Stomach (tissue), 9 donors: ENCODE data around the gene FCRL2. TPM values are rescaled to one million over a fixed set of nuclear protein-coding genes. Genes with fewer than 3 reads are reported as not detected.

ENCODE experiments used
- DNase-seq, 2 donors: peaks; one replicate each; pipeline versions ENCODE4 v3.0.0 to v3.0.0-alpha.2; 2013 to 2019
- H3K27ac ChIP-seq, 5 donors: fragments of 200-600 bp in 4 of 5; sonication (generic) in 4 of 5; one replicate each; pipeline ENCODE4 v1.5.1; 2013 to 2019; ENCODE audit warnings: mild to moderate bottlenecking in 1 of 5, moderate library complexity in 1 of 5
- H3K27me3 ChIP-seq, 3 donors: fragments of 200-600 bp; sonication (generic); one replicate each; pipeline ENCODE4 v1.5.1; 2017 to 2019; ENCODE audit warnings: mixed run types in 1 of 3
- H3K36me3 ChIP-seq, 4 donors: fragments of 200-600 bp; sonication (generic); 1 replicate in 3 of 4; 2 replicates in 1 of 4; pipeline ENCODE4 v1.5.1; 2016 to 2019
- H3K4me1 ChIP-seq, 4 donors: fragments of 200-600 bp; sonication (generic); one replicate each; pipeline ENCODE4 v1.5.1; 2016 to 2019
- H3K4me3 ChIP-seq, 4 donors: fragments of 200-600 bp; sonication (generic) in 3 of 4; one replicate each; pipeline ENCODE4 v1.5.1; 2016 to 2019; ENCODE audit warnings: mild to moderate bottlenecking in 1 of 4
- H3K9me3 ChIP-seq, 4 donors: fragments of 200-600 bp; sonication (generic); one replicate each; pipeline ENCODE4 v1.5.1; 2016 to 2019
- CTCF ChIP-seq, 7 experiments: fragments of 450-650 bp in 4 of 7; fragments of 200-600 bp in 3 of 7; sonication (generic) in 3 of 7; IDR thresholded peaks; one replicate each; pipeline ENCODE4 v1.5.1; 2016 to 2019; ENCODE audit warnings: antibody characterized with exemption in 7 of 7, control low read depth in 2 of 7, mild to moderate bottlenecking in 1 of 7
- EP300 ChIP-seq: sonication (generic); formaldehyde crosslinking; IDR thresholded peaks from one replicate; pipeline ENCODE4 v1.6.1; 2017; ENCODE audit warnings: antibody characterized with exemption
- POLR2A ChIP-seq, 4 donors: fragments of 450-650 bp; IDR thresholded peaks; one replicate each; pipeline ENCODE4 v1.6.1; 2016; ENCODE audit warnings: antibody characterized with exemption in 4 of 4, control low read depth in 2 of 4, mild to moderate bottlenecking in 1 of 4, moderate library complexity in 1 of 4
- POLR2AphosphoS5 ChIP-seq, 3 donors: sonication (generic); formaldehyde crosslinking; IDR thresholded peaks; one replicate each; pipeline ENCODE4 v1.6.1; 2016; ENCODE audit warnings: antibody characterized with exemption in 3 of 3
- WGBS, 5 donors: extraction: QIAGEN DNeasy Blood & Tissue Kit in 3 of 5; methylation state at CpG; one replicate each; pipeline versions ENCODE4 v1.1.5 to v1.1.7; 2013 to 2018; 5-methylcytosine and 5-hydroxymethylcytosine counted together
- intact Hi-C: fragments of 100-400 bp; cut with DNase I; formaldehyde crosslinking; loops from one replicate; pipeline ENCODE4 v1.15.1; 2023; ENCODE audit warnings: low total_unique reads
- polyA plus RNA-seq, 3 donors: library from polyadenylated mRNA; stranded (reverse); fragments of 200-250 nt; gene quantifications; one replicate each; pipeline ENCODE4 v1.2.3, GENCODE V29; 2013
- total RNA-seq, 5 donors: library from RNA; depleted of rRNA; stranded (reverse); fragments of >200 nt; gene quantifications; one replicate each; pipeline versions ENCODE4 v1.1.0 to v1.2.3, GENCODE V29; 2014 to 2016
- donor health status: healthy with polysubstance abuse.
- donor health status: Bipolar disorder and iron deficiency.
- donor health status: healthy.

Gene FCRL2
- total and polyA plus RNA-seq, 8 donors = 0.37 to 2.5 (median 0.90) TPM; not detected in 3

- Histone ChIP-seq H3K27me3 (no peaks in the 10 kb centered on the region), H3K36me3 (no peaks in the 10 kb centered on the region), H3K4me1 (no peaks in the 10 kb centered on the region), H3K4me3 (no peak overlapping the region), H3K9me3 (peaks cover 0 to 23% (median 14%) of the 10 kb centered on the region in 4 donors), H3K27ac (no peak overlapping the region)
- TF ChIP-seq POLR2A (IDR thresholded peaks at IDR 0.05) (no peak), EP300 (no peak)
- intact Hi-C loops = no loop called here
- WGBS, 5 donors = 54 to 73% (median 58%) methylated on average over 2 of the region's 2 CpGs
- peak in 1 of 2 donors; percentile 23 for DNase-seq
Observed at GRCh38 chr1:157725221-157725577, 51.7 kb downstream of the FCRL2 start.

- no peak overlapping the region for H3K27ac ChIP-seq
- no peak for DNase-seq
- intact Hi-C loops = no loop called here
- H3K9me3 ChIP-seq = peaks cover 0 to 23% (median 14%) of the 10 kb centered on the region in 4 donors
- no peaks in the 10 kb centered on the region for H3K36me3 ChIP-seq
- TF ChIP-seq CTCF (IDR thresholded peaks at IDR 0.05) (no peak), POLR2A (IDR thresholded peaks at IDR 0.05) (no peak), EP300 (no peak), POLR2AphosphoS5 (IDR thresholded peaks at IDR 0.05) (no peak)
- WGBS, 5 donors = 70 to 87% (median 71%) methylated on average over 2 of the region's 2 CpGs
- no peak overlapping the region for H3K4me3 ChIP-seq
- H3K4me1 ChIP-seq = no peaks in the 10 kb centered on the region
- no peaks in the 10 kb centered on the region for H3K27me3 ChIP-seq
Observed at GRCh38 chr1:157724537-157725220, 52.3 kb downstream of the FCRL2 start.

GRCh38 chr1:157723157-157723556, 53.8 kb downstream of the FCRL2 start:
- 78 to 92% (median 82%) methylated on average over 2 of the region's 2 CpGs for WGBS, 5 donors

GRCh38 chr1:157721985-157722384, 54.9 kb downstream of the FCRL2 start:
- H3K27me3 ChIP-seq = no peaks in the 10 kb centered on the region

More at GRCh38 chr1:157723157-157723556, 53.8 kb downstream of the FCRL2 start:
- intact Hi-C loops = no loop called here
- no peak for TF ChIP-seq EP300
- no peak for TF ChIP-seq POLR2A (IDR thresholded peaks at IDR 0.05)
- TF ChIP-seq CTCF (IDR thresholded peaks at IDR 0.05) = no peak
- no peak for TF ChIP-seq POLR2AphosphoS5 (IDR thresholded peaks at IDR 0.05)
- no peak overlapping the region for H3K4me3 ChIP-seq
- H3K9me3 ChIP-seq = peaks cover 0 to 23% (median 14%) of the 10 kb centered on the region in 4 donors
- no peaks in the 10 kb centered on the region for H3K27me3 ChIP-seq
- H3K27ac ChIP-seq = no peak overlapping the region
- H3K36me3 ChIP-seq = no peaks in the 10 kb centered on the region
- no peaks in the 10 kb centered on the region for H3K4me1 ChIP-seq
- no peak for DNase-seq

More at GRCh38 chr1:157721985-157722384, 54.9 kb downstream of the FCRL2 start:
- Histone ChIP-seq H3K9me3 (peaks cover 0 to 23% (median 14%) of the 10 kb centered on the region in 4 donors), H3K27ac (no peak overlapping the region), H3K4me3 (no peak overlapping the region), H3K36me3 (no peaks in the 10 kb centered on the region), H3K4me1 (no peaks in the 10 kb centered on the region)
- TF ChIP-seq POLR2AphosphoS5 (IDR thresholded peaks at IDR 0.05) = no peak
- no peak for TF ChIP-seq POLR2A (IDR thresholded peaks at IDR 0.05)
- TF ChIP-seq EP300 = no peak
- no peak for TF ChIP-seq CTCF (IDR thresholded peaks at IDR 0.05)
- 77 to 92% (median 86%) methylated on average over 1 of the region's 1 CpG for WGBS, 5 donors
- intact Hi-C loops = no loop called here
- DNase-seq = no peak
